Activated CD4-positive, alpha-beta memory T cell treated with anti-CD3 and anti-CD28 coated beads, Interleukin-2, amount 10 ng/mL, durations not matched to agents 7 days and 5 days (primary cell): Measurements from ENCODE around the gene EHD1. TPM values are rescaled to one million over a fixed set of nuclear protein-coding genes. Genes with fewer than 3 reads are reported as not detected.
"Not testable (repeated sequence)": the region's sequence is repeated elsewhere in the genome, so short reads cannot be mapped to it uniquely, and the experiment has no call there.

Experiments used
- CTCF ChIA-PET: fragments of 350-600 bp; sonication (Branson Sonifier 250); formaldehyde crosslinking; loops from one replicate; lab custom pipeline; 2021; ENCODE audit warnings: antibody characterized with exemption, inconsistent platforms; lab: Charles Lee
- POLR2A ChIA-PET: fragments of 350-600 bp; sonication (Branson Sonifier 250); formaldehyde crosslinking; loops from one replicate; lab custom pipeline; 2021; ENCODE audit warnings: antibody characterized with exemption; lab: Charles Lee
- DNase-seq: peaks from one replicate; pipeline ENCODE4 v3.0.0-alpha.2; 2020
- H3K27ac Mint-ChIP-seq: one replicate; pipeline ENCODE4 v1.8.0; 2021; ENCODE audit warnings: mild to moderate bottlenecking, mixed read lengths
- H3K27me3 Mint-ChIP-seq: one replicate; pipeline ENCODE4 v1.8.0; 2021; ENCODE audit warnings: mixed read lengths
- H3K36me3 Mint-ChIP-seq: one replicate; pipeline ENCODE4 v1.8.0; 2021; ENCODE audit warnings: low read depth, mixed read lengths
- H3K4me1 Mint-ChIP-seq: one replicate; pipeline ENCODE4 v1.8.0; 2021; ENCODE audit warnings: mixed read lengths
- H3K4me3 Mint-ChIP-seq: one replicate; pipeline ENCODE4 v1.8.0; 2021; ENCODE audit warnings: mild to moderate bottlenecking, mixed read lengths
- H3K9me3 Mint-ChIP-seq: one replicate; pipeline ENCODE4 v1.8.0; 2021; ENCODE audit warnings: mixed read lengths
- total RNA-seq, 2 experiments: library from RNA; stranded (reverse); gene quantifications; one replicate each; pipeline ENCODE4 v1.2.3, GENCODE V29; 2021

EHD1 gene
- total RNA-seq, 2 experiments from 2014 or later: 138 to 146 TPM

GRCh38 chr11:64817476-64817875 lies 60.9 kb downstream of the EHD1 start:
- ChIA-PET POLR2A (no interaction called here), CTCF (interaction anchor here (1.1 kb wide), 1 partner anchor 98 kb away, joined by 3 read pairs; no protein-coding TSS in a partner anchor)
- no peak overlapping the region for H3K27ac Mint-ChIP-seq
- no peak for DNase-seq
- peaks cover 4% of the 10 kb centered on the region for H3K27me3 Mint-ChIP-seq
- H3K36me3 Mint-ChIP-seq: no peaks in the 10 kb centered on the region
- no peaks in the 10 kb centered on the region for H3K4me1 Mint-ChIP-seq
- no peaks in the 10 kb centered on the region for H3K9me3 Mint-ChIP-seq
- no peak overlapping the region for H3K4me3 Mint-ChIP-seq

DNA sequence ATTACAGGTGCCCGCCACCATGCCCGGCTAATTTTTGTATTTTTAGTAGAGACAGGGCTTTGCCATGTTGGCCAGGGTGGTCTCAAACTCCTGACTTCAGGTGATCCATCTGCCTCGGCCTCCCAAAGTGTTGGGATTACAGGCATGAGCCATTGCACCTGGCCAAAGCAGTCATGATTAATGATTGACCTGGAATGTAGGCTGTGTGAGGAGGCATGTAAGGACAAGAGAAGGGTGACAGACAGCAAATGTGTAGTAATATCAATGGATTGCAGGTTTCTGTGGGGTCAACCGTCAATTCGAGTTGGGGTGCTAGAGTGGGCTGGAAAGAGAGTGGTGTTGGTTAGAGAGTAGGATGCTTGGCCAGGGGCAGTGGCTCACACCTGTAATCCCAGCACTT lies 63.0 kb downstream of the EHD1 start:
- H3K36me3 Mint-ChIP-seq, H3K27me3 Mint-ChIP-seq, POLR2A ChIA-PET, H3K4me3 Mint-ChIP-seq, H3K27ac Mint-ChIP-seq, DNase-seq, H3K9me3 Mint-ChIP-seq, H3K4me1 Mint-ChIP-seq: not testable (repeated sequence)
- CTCF ChIA-PET: interaction anchor here (1.0 kb wide), 1 partner anchor 29 kb away, joined by 3 read pairs; no protein-coding TSS in a partner anchor

GRCh38 chr11:64814712-64815187 lies 63.7 kb downstream of the EHD1 start:
- H3K36me3 Mint-ChIP-seq: peaks cover 4% of the 10 kb centered on the region
- ChIA-PET CTCF (no interaction called here), POLR2A (no interaction called here)
- no peaks in the 10 kb centered on the region for H3K9me3 Mint-ChIP-seq
- H3K27ac Mint-ChIP-seq: no peak overlapping the region
- no peak overlapping the region for H3K4me3 Mint-ChIP-seq
- DNase-seq: no peak
- H3K4me1 Mint-ChIP-seq: peaks cover 12% of the 10 kb centered on the region
- peaks cover 4% of the 10 kb centered on the region for H3K27me3 Mint-ChIP-seq

GRCh38 chr11:64813826-64814225 lies 64.6 kb downstream of the EHD1 start:
- peaks cover 19% of the 10 kb centered on the region for H3K4me1 Mint-ChIP-seq

GRCh38 chr11:64810891-64811272 lies 67.5 kb downstream of the EHD1 start:
- ChIA-PET CTCF (interaction anchor here (0.9 to 1.9 kb wide), 7 partner anchors 11 to 122 kb away, joined by 3 to 6 read pairs (median 4); partner anchors contain the start of gene CDC42BPG), POLR2A (interaction anchor here (0.7 to 1.4 kb wide), 14 partner anchors 8 to 306 kb away, joined by 3 to 13 read pairs (median 3); partner anchors contain the start of genes MAP4K2, RASGRP2, SF1 and ZNHIT2)
- Mint-ChIP-seq H3K4me3 (peak overlapping the region; percentile 97), H3K9me3 (no peaks in the 10 kb centered on the region), H3K36me3 (peaks cover 13% of the 10 kb centered on the region), H3K27me3 (peaks cover 4% of the 10 kb centered on the region), H3K27ac (peak overlapping the region; percentile 72), H3K4me1 (peaks cover 25% of the 10 kb centered on the region)
- DNase-seq: peak; percentile 69

More at GRCh38 chr11:64813826-64814225, 64.6 kb downstream of the EHD1 start:
- Mint-ChIP-seq H3K36me3 (peaks cover 4% of the 10 kb centered on the region), H3K9me3 (no peaks in the 10 kb centered on the region), H3K4me3 (no peak overlapping the region), H3K27me3 (peaks cover 4% of the 10 kb centered on the region), H3K27ac (no peak overlapping the region)
- ChIA-PET CTCF (interaction anchor here (0.7 kb wide), 1 partner anchor 74 kb away, joined by 3 read pairs; no protein-coding TSS in a partner anchor), POLR2A (no interaction called here)
- no peak for DNase-seq

DNA sequence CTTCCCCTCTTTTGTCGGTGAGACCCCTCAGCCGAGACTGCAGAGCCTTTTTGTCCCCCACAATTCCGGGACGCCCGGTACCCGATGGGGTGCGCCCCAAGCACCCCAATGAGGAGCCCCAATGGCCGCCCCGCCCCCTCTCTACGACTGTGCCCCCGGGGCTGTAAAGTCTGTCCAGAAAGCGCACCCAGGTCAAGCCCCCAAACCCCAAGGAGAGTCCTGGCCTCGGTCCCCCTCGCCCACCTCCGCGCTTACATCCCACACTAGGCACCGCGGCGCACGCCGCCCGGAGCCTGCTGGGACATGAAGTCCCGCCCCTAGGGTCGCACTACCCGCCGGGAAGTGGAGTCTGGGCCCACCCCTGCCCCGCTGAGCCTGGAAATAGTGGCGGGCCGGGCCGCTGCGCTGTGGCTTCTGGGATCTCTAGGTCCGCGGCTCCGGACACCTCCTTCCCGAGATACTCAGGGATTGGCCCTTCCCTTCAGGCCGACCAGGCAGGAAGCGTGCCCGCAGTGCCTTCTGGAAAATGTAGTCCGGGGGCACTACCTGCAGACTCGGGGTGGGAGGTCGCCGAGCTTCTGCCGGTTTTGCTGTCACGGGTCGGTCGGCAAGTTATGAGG lies 68.0 kb downstream of the EHD1 start, which contains the start of gene MEN1:
MEN1 (minus strand) TSS at position 281 of the 620 bp plus-strand sequence. CDS start 442 bp downstream, outside the sequence.
- Mint-ChIP-seq H3K9me3 (no peaks in the 10 kb centered on the region), H3K4me3 (peak within 1 kb of the TSS; percentile 97), H3K27ac (peak within 1 kb of the TSS; percentile 72), H3K4me1 (peaks cover 25% of the 10 kb centered on the region), H3K27me3 (peaks cover 4% of the 10 kb centered on the region), H3K36me3 (peaks cover 18% of the 10 kb centered on the region)
- peak; percentile 85 for DNase-seq
- POLR2A ChIA-PET: interaction anchor here (0.7 to 1.4 kb wide), 15 partner anchors 8 to 1969 kb away, joined by 3 to 13 read pairs (median 3); partner anchors contain the start of genes MAP4K2, RASGRP2, SF1 and ZNHIT2
- CTCF ChIA-PET: interaction anchor here (0.9 to 1.9 kb wide), 11 partner anchors 10 to 361 kb away, joined by 3 to 6 read pairs (median 3); partner anchors contain the start of genes ARL2, CDC42BPG and SF1

GRCh38 chr11:64809781-64810241 lies 68.6 kb downstream of the EHD1 start:
- Mint-ChIP-seq H3K4me3 (peak overlapping the region; percentile 97), H3K27ac (peak overlapping the region; percentile 72), H3K36me3 (peaks cover 18% of the 10 kb centered on the region), H3K9me3 (no peaks in the 10 kb centered on the region), H3K4me1 (peaks cover 25% of the 10 kb centered on the region), H3K27me3 (peaks cover 3% of the 10 kb centered on the region)
- ChIA-PET POLR2A (interaction anchor here (1.0 to 1.4 kb wide), 4 partner anchors 39 to 1969 kb away, joined by 3 to 6 read pairs (median 4); partner anchors contain the start of genes SAC3D1 and ZNHIT2), CTCF (interaction anchor here (1.1 to 1.9 kb wide), 5 partner anchors 31 to 360 kb away, joined by 3 to 5 read pairs (median 3); partner anchors contain the start of genes ARL2 and SF1)
- peak; percentile 25 for DNase-seq

DNA sequence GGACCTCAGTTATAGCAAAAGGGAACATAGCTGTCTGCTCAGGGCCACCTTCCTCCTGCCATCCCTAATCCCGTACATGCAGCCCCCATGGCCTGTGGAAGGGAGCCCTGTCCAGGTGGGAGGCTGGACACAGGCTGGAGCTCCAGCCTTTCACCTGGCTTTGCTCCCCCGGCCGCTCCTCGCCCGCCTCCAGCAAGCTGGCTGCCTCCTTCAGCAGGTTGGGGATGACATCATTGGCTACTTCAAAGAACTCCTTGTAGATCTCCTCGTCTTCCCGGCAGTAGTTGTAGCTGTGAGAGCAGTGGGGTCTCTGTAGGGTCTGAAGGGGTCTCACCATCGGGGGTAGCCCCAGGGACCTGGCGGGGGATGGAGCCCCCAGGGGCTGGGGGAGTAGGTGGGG lies 72.9 kb downstream of the EHD1 start:
- ChIA-PET CTCF (no interaction called here), POLR2A (no interaction called here)
- Mint-ChIP-seq H3K27me3 (no peaks in the 10 kb centered on the region), H3K4me1 (peaks cover 45% of the 10 kb centered on the region), H3K36me3 (peaks cover 29% of the 10 kb centered on the region), H3K4me3 (no peak overlapping the region), H3K27ac (no peak overlapping the region), H3K9me3 (no peaks in the 10 kb centered on the region)
- DNase-seq: no peak

- DNase-seq: no peak
- CTCF ChIA-PET: interaction anchor here (0.5 to 1.3 kb wide), 3 partner anchors 26 to 471 kb away, joined by 3 to 4 read pairs (median 3); partner anchors contain the start of gene SF1
- Mint-ChIP-seq H3K4me3 (peak overlapping the region; percentile 85), H3K9me3 (no peaks in the 10 kb centered on the region), H3K27me3 (no peaks in the 10 kb centered on the region), H3K4me1 (peaks cover 40% of the 10 kb centered on the region), H3K36me3 (peaks cover 28% of the 10 kb centered on the region), H3K27ac (no peak overlapping the region)
- POLR2A ChIA-PET: interaction anchor here (0.8 to 3.1 kb wide), 6 partner anchors 8 to 60 kb away, joined by 3 to 18 read pairs (median 4); partner anchors contain the start of gene RASGRP2
Observed at GRCh38 chr11:64804346-64805210, 73.8 kb downstream of the EHD1 start.

- Mint-ChIP-seq H3K27me3 (no peaks in the 10 kb centered on the region), H3K27ac (peak overlapping the region; percentile 86), H3K4me3 (peak overlapping the region; percentile 85), H3K36me3 (peaks cover 33% of the 10 kb centered on the region), H3K4me1 (peaks cover 38% of the 10 kb centered on the region), H3K9me3 (no peaks in the 10 kb centered on the region)
- CTCF ChIA-PET: interaction anchor here (0.5 to 1.3 kb wide), 3 partner anchors 25 to 471 kb away, joined by 3 to 4 read pairs (median 3); partner anchors contain the start of gene SF1
- POLR2A ChIA-PET: interaction anchor here (0.8 to 3.1 kb wide), 10 partner anchors 9 to 693 kb away, joined by 3 to 18 read pairs (median 3); partner anchors contain the start of genes ARL2 and RASGRP2
- no peak for DNase-seq
Observed at GRCh38 chr11:64803846-64804345, 74.5 kb downstream of the EHD1 start.

DNA sequence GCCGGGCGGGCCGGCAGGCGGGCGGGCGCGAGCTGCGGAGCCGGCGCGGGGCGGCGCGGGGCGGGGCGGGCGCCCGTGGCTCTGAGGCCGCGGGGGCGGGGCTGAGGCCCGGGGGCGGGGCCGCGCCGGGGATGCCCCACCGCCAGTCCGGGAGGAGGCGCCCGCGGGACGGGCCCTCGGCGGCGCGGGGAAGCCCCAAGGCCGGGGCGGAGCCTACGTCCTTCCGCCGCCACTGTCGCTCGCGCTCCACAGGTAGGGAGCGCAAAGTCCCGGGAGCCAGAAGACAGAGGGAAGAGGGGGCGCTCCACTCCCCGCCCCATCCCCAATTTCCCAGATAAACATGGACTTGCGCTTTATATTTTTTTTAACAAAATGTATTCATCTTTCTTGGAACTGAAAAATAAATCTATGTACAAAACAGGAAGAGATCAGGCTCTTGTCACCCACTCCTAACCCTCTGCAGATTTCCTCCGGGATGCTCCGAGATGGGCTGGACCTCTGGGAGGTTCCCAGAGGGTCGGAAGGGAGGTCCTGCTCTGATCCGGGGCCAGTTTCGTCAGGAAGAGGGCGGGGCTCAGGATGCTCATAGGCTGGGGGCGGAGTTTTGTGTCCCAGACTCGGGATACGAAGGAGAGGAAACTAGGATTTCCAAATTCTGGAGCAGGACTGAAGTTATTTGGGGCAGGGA lies 75.1 kb downstream of the EHD1 start, which contains the start of gene MAP4K2:
MAP4K2 (minus strand) TSS at position 57 of the 688 bp plus-strand sequence. CDS start 65 bp downstream, outside the sequence.
- ChIA-PET CTCF (interaction anchor here (1.2 to 1.5 kb wide), 3 partner anchors 18 to 42 kb away, joined by 3 to 4 read pairs (median 4); no protein-coding TSS in a partner anchor), POLR2A (interaction anchor here (0.8 to 3.1 kb wide), 15 partner anchors 7 to 694 kb away, joined by 3 to 18 read pairs (median 4); partner anchors contain the start of genes ARL2, MEN1, RASGRP2 and SF1)
- peak within 1 kb of the TSS; percentile 86 for H3K27ac Mint-ChIP-seq

More for the DNA sequence above, 75.1 kb downstream of the EHD1 start, which contains the start of gene MAP4K2:
- no peaks in the 10 kb centered on the region for H3K9me3 Mint-ChIP-seq
- H3K27me3 Mint-ChIP-seq: no peaks in the 10 kb centered on the region
- peaks cover 37% of the 10 kb centered on the region for H3K36me3 Mint-ChIP-seq
- peak; percentile 91 for DNase-seq
- H3K4me3 Mint-ChIP-seq: peak within 1 kb of the TSS; percentile 85
- peaks cover 39% of the 10 kb centered on the region for H3K4me1 Mint-ChIP-seq
